Tibial nerve (tissue), 4 donors: Measurements from ENCODE around the gene IGF2R.

ENCODE experiments used
- CTCF ChIP-seq, 5 experiments: fragments of 200-600 bp in 3 of 5; fragments of 450-650 bp in 2 of 5; sonication (generic) in 3 of 5; IDR thresholded peaks; one replicate each; pipeline ENCODE4 v1.5.1; 2016 to 2019; ENCODE audit warnings: antibody characterized with exemption in 5 of 5, mild to moderate bottlenecking in 3 of 5, moderate library complexity in 2 of 5
- EP300 ChIP-seq, 2 donors: sonication (generic); formaldehyde crosslinking; IDR thresholded peaks; one replicate each; pipeline ENCODE4 v1.6.1; 2017; ENCODE audit warnings: antibody characterized with exemption in 2 of 2, mild to moderate bottlenecking in 1 of 2
- POLR2A ChIP-seq, 2 donors: fragments of 450-650 bp; IDR thresholded peaks; one replicate each; pipeline ENCODE4 v1.6.1; 2017; ENCODE audit warnings: antibody characterized with exemption in 2 of 2, mild to moderate bottlenecking in 2 of 2, moderate library complexity in 2 of 2

DNA sequence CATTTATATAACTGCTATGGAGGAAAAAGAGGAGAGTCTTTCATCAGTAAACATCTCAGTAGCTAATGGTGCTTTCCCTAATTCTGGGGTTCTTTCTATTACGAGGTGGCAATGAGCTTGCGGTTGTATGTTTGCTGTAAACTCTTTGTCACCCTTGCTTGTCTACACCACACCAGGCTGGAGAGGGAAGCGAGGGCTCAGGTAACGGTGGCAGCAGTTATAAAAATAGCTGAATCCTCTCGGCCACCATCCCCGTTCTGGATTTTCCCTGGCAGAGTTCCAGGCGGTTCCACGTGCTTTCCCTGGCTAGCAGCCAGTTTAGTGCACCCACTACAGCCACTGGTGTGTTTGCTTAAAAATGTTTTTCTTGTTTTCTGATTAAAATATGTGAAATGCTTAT is 39.1 kb upstream of the IGF2R start:
- TF ChIP-seq CTCF (IDR thresholded peaks at IDR 0.05) (no peak), POLR2A (IDR thresholded peaks at IDR 0.05) (no peak), EP300 (IDR thresholded peaks at IDR 0.05) (no peak)
